Measurements from ENCODE around the gene HLA-DMB. TPM values are rescaled to one million over a fixed set of nuclear protein-coding genes. Genes with fewer than 3 reads are reported as not detected.

Gene HLA-DMB
- total and polyA plus RNA-seq, 2 donors (not counting 1 experiment from before 2014, with no cell fraction given) = 0.28 to 0.83 TPM

- Histone ChIP-seq H3K79me2 (ENCODE audit: control insufficient read depth, insufficient read depth, low read length) (no peaks in the 10 kb centered on the region), H3K27me3 (ENCODE audit: control insufficient read depth, insufficient read depth, low read length) (peaks cover 18% of the 10 kb centered on the region), H2AFZ (ENCODE audit: low read length) (no peak overlapping the region), H3K4me2 (ENCODE audit: extremely low read depth, insufficient read depth, low read length) (no peak overlapping the region), H3K4me3 (replicated peaks in 1 of 4; ENCODE audit: control extremely low read depth in 1 of 4, insufficient read depth in 1 of 4, low read depth in 3 of 4, low read length in 4 of 4) (no peak overlapping the region), H3K36me3 (ENCODE audit: control insufficient read depth, insufficient read depth, low read length) (no peaks in the 10 kb centered on the region), H3K4me1 (ENCODE audit: control insufficient read depth, extremely low read depth, insufficient read depth, low read length) (peaks cover 4% of the 10 kb centered on the region), H3K27ac (ENCODE audit: insufficient read depth, low read length) (no peak overlapping the region), H3K9ac (ENCODE audit: insufficient read depth, low read length) (no peak overlapping the region), H3K9me3 (ENCODE audit: control insufficient read depth, insufficient read depth, low read depth, low read length) (no peaks in the 10 kb centered on the region), H4K20me1 (ENCODE audit: control insufficient read depth, extremely low read depth, insufficient read depth, low read length) (no peaks in the 10 kb centered on the region)
- DNase-seq (ENCODE audit: low read depth in 2 of 2) = no peak
- TF ChIP-seq CTCF (conservative IDR thresholded peaks at IDR 0.05 in 1 of 2, IDR thresholded peaks at IDR 0.05 in 1 of 2; ENCODE audit: low read depth in 1 of 2, low read length in 2 of 2) (no peak), EZH2 (IDR thresholded peaks at IDR 0.05; ENCODE audit: low read length, missing control alignments) (no peak)
Observed at GRCh38 chr6:32941214-32941768, 463 bp upstream of the HLA-DMB start.

- Histone ChIP-seq H3K4me1 (ENCODE audit: control insufficient read depth, extremely low read depth, insufficient read depth, low read length) (no peaks in the 10 kb centered on the region), H3K9me3 (ENCODE audit: control insufficient read depth, insufficient read depth, low read depth, low read length) (no peaks in the 10 kb centered on the region), H3K4me2 (ENCODE audit: extremely low read depth, insufficient read depth, low read length) (no peak overlapping the region), H3K79me2 (ENCODE audit: control insufficient read depth, insufficient read depth, low read length) (no peaks in the 10 kb centered on the region), H3K27me3 (ENCODE audit: control insufficient read depth, insufficient read depth, low read length) (peaks cover 26% of the 10 kb centered on the region), H4K20me1 (ENCODE audit: control insufficient read depth, extremely low read depth, insufficient read depth, low read length) (no peaks in the 10 kb centered on the region), H3K9ac (ENCODE audit: insufficient read depth, low read length) (no peak overlapping the region), H2AFZ (ENCODE audit: low read length) (no peak overlapping the region), H3K4me3 (replicated peaks in 1 of 4; ENCODE audit: control extremely low read depth in 1 of 4, insufficient read depth in 1 of 4, low read depth in 3 of 4, low read length in 4 of 4) (no peak overlapping the region), H3K27ac (ENCODE audit: insufficient read depth, low read length) (no peak overlapping the region), H3K36me3 (ENCODE audit: control insufficient read depth, insufficient read depth, low read length) (no peaks in the 10 kb centered on the region)
- DNase-seq (ENCODE audit: low read depth in 2 of 2) = no peak
- TF ChIP-seq CTCF (conservative IDR thresholded peaks at IDR 0.05 in 1 of 2, IDR thresholded peaks at IDR 0.05 in 1 of 2; ENCODE audit: low read depth in 1 of 2, low read length in 2 of 2) = no peak
Observed at GRCh38 chr6:32938494-32938893, 2.3 kb downstream of the HLA-DMB start.

DNA sequence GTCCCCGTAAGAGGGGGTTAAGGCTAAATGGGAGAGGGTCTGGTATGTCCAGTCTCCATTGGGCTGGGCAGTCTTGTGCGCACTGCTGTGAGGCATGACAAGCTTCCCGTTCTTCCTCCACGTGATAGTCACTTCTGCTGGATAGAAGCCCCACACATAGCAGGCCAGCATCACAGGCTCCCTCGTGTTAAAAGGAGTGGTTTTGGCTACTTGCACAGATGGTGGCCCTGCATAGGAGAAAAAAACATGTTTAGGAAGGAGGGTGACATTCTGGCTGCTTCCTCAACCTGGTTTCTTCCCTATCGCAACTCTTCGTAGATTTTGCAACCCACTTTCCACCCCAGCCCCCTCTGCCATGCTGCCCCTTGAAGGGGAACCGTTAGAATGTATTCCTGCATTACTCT lies 3.6 kb downstream of the HLA-DMB start:
- no peak overlapping the region for H2AFZ ChIP-seq (ENCODE audit: low read length)
- H3K4me1 ChIP-seq (ENCODE audit: control insufficient read depth, extremely low read depth, insufficient read depth, low read length) = no peaks in the 10 kb centered on the region
- H3K36me3 ChIP-seq (ENCODE audit: control insufficient read depth, insufficient read depth, low read length) = no peaks in the 10 kb centered on the region
- no peak for DNase-seq (ENCODE audit: low read depth in 2 of 2)
- no peaks in the 10 kb centered on the region for H4K20me1 ChIP-seq (ENCODE audit: control insufficient read depth, extremely low read depth, insufficient read depth, low read length)
- H3K9me3 ChIP-seq (ENCODE audit: control insufficient read depth, insufficient read depth, low read depth, low read length) = no peaks in the 10 kb centered on the region
- H3K9ac ChIP-seq (ENCODE audit: insufficient read depth, low read length) = no peak overlapping the region
- no peak overlapping the region for H3K4me3 ChIP-seq (replicated peaks in 1 of 4; ENCODE audit: control extremely low read depth in 1 of 4, insufficient read depth in 1 of 4, low read depth in 3 of 4, low read length in 4 of 4)
- peaks cover 26% of the 10 kb centered on the region for H3K27me3 ChIP-seq (ENCODE audit: control insufficient read depth, insufficient read depth, low read length)
- H3K27ac ChIP-seq (ENCODE audit: insufficient read depth, low read length) = no peak overlapping the region
- no peak for TF ChIP-seq EZH2 (IDR thresholded peaks at IDR 0.05; ENCODE audit: low read length, missing control alignments)
- no peak for TF ChIP-seq CTCF (conservative IDR thresholded peaks at IDR 0.05 in 1 of 2, IDR thresholded peaks at IDR 0.05 in 1 of 2; ENCODE audit: low read depth in 1 of 2, low read length in 2 of 2)
- no peak overlapping the region for H3K4me2 ChIP-seq (ENCODE audit: extremely low read depth, insufficient read depth, low read length)
- no peaks in the 10 kb centered on the region for H3K79me2 ChIP-seq (ENCODE audit: control insufficient read depth, insufficient read depth, low read length)

Data from fibroblast of lung (primary cell).